ENCODE results near the gene EHBP1.
"Not testable (repeated sequence)": the region's sequence is repeated elsewhere in the genome, so short reads cannot be mapped to it uniquely, and the experiment has no call there.

The EHBP1 gene

DNA sequence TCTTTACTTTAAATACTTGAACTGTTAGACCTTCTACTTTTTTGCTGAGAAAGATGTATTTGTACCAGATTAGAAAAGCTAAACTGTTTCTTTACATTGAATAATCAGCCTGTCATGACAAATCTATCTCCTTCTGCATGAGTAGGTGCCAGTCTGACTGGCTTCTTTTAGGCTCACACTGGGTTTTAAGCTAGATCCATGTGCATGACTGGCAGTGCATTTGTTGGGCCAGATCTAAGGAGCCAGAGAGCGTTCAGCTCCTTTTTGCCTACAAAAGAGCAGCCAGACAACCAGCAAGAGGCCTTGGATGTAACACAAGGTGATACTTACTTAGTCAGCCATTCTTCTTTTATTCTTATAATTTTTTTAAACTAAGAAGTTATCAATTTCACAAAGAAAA lies 263.2 kb downstream of the EHBP1 start:
- no peak for DNase-seq

DNA sequence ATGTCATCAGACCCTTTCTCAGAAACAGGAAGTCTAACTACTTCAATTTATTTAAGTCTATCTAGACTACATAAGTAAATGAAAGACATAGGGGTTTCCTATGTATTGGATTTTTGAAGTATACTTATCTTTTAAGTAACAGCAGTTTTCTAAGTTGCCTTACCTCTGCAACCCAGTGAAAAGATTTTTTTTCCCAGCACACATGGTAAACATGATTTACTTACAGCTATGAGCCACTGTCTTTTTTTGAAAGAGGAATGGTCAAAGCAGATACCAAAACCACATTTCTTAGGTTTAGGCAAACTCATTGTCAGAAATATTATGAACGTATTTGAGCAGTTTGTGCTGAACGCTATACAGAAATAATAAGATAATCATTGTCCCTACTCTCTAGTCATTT lies 266.4 kb downstream of the EHBP1 start:
- DNase-seq: no peak

DNA sequence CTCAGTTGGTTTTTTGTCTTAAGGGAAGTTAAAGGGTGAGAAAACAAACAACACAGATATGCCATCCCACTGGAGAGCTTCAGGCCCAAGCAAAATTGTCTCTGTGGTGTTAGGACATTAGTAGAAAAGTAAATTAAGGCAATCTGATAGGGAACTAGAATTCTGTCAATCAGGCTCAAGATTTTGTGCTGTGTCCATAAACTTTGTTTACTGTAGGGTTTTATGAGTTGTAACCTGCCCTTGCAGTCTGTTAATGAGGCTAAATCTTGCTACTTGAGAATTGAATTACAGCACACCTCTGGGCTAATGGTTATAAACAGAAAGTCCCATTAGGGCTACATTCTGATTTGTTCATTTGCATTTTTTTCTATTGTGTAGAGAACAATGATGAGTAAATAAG lies 267.1 kb downstream of the EHBP1 start:
- no peak for DNase-seq

DNA sequence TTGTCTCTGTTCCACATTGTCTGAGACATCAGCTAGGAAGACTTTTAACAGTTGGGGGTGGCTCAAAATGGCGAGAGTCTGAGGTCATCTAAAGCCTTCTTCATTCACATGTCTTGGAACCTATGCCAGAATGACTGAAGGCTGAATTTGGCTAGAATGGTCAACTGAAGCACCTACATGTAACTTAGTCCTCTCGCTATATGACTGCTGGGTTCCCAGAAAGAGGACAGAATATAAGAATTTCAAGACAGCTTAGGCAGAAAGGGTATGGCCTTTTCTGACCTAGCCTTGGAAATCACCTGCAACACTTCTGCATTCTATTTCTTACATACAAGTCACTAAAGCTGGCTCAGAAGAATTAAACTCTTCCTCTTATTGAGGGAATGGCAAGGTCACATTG lies 269.5 kb downstream of the EHBP1 start:
- DNase-seq: no peak

DNA sequence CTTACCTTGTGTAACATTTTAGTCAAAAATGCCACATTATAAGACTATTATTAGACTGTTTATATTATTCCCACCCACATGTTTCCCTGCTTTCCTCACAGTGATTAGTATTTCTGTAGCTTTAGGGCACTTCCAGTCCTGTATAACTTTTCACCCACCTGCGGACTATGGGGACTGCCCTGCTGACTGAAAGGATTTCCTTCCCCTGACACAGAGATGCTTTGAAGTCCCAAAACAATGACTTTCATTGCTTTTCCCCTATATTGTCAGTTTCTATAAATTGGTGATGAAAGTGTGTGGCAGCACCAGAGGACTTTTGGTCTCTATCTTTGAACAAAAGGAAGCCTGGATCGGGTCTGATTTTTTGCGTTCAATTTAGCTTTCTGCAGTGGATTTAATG lies 286.1 kb downstream of the EHBP1 start:
- DNase-seq: no peak

DNA sequence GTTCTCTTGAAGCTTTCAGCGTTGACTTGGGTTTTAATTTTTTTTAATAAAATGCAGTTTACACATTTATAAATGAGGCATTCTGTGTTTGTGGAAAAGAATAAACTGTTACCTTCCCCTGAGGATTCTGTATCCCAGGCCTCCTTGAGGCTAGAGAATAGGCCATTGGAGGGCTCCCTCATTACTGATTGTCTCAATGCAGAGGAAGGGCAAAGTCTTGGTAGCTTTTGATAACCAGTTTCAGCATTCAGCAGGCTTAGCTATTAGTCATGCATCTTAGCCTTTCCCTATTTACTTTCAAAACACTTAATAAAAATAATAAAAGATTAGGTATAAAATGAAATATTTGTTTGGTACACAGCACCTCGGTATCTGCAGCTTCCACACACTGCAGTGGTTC lies 287.0 kb downstream of the EHBP1 start:
- no peak for DNase-seq

DNA sequence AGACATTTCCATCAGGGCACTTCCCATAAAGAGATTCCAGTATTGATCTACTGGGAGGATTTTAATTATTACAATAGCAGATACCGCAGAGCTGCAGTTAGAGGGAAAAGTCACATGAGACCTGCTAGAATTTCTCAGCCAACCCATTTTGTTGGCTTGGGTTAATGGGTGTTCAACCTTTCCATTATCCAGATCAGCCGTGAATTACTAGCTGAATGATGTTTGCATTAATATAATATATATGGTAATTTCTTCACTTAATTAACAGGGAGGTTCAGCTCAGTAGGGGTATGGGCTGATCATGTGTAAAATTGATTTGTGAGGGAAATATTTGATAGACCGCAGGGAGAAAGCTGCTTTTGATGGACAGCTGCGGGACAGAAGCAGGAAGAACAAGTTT lies 288.7 kb downstream of the EHBP1 start:
- no peak for DNase-seq

DNA sequence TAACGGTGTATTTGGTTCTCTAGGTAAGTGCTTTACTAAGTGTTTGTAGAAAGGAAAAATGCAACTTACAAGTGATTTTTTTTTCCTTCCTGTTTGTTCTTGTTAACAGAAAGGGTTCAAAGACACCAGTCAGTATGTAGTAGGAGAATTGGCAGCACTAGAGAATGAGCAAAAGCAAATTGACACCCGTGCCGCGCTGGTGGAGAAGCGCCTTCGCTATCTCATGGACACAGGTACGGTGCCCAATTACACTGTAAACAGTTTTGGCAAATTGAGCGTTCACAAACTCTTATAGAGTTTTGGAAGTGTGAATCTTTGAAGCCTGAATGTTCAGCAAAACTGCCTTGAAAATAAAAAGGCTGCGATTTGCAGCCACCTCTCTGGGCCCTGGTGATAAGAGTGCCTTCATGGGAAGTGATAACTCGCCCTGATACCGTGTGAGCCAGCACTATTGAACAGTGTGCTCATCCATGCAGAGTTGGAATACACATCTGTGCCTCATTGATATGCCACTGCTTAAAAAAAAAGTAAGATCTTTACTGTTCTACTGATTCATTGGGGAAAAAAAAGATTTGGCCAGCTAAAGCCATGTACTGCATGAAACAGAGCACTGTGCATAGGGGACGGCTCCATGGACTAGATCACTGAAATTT lies 291.1 kb downstream of the EHBP1 start:
- no peak for DNase-seq

DNA sequence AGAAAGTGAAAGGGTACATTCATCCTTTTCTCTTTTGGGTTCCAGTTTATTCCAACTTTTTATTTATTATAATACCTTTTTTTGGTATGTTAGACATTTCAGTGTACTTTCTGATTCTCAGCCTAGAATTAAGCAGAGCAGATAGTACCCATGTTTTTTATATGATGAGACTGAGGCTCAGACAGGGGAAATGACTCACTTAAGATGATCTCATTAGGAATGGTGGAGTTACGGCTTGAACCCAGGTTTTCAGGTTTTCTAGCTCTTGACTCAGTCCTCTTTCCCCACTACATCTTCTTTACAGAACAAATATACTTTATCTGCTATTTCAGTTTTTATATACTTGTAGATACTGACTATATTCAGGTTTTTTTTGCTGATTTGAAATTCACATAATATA lies 293.4 kb downstream of the EHBP1 start:
- DNase-seq: no peak

DNA sequence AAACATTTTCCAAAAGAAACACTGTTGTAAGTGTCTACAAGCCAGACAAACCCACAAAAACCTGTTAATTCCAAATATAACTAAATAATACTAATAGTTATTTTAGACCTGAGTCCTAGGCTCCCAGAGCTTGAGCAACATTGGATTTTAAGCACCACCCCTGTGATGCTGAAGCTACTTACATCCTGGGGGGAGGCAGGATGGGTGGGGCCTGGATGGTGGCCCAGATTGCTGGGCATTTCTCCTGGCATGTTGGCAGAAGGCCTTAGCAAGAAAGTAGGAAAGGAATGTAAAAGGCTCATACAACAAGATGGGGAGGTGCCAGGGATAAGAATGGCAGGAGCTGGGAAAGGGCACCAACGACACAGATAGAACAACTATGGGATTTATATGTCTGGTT lies 294.4 kb downstream of the EHBP1 start:
- no peak for DNase-seq

DNA sequence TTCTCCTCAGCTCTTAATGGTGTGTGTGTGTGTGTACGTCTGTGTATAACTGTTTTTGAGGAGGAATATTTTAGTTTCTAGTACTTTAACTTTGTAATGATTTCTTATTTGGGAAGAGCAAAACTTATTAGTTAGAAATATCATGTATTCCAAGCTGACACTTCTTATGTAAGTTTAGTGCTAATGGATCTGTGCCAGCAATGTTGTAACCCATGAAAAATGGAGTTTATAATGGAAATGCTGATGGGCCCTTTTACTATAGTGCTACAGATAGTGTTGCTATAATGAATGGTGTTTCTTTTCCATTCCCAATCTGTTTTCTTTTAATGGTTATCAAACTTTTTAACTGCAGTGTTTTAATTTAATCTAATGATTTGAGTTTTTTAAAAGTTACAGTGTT lies 295.3 kb downstream of the EHBP1 start:
- no peak for DNase-seq

DNA sequence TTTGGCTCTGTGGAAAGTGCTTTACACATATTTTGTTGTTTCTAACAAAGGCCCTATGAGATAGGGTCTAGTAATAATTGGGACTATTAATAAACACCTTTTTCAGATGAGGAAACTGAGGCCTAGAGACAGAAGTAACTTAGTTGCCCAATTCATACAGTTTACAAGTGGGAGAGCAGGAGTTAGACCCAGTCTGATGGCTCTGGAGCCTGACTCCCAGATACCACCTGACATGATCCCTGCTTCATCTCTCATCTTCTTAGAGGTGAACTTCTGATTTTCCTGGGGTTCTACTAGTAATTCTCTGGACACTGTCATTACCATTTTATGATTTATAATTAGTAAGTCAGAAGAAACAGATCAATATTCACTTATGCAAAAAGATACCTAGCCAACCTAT lies 296.1 kb downstream of the EHBP1 start:
- DNase-seq: no peak

DNA sequence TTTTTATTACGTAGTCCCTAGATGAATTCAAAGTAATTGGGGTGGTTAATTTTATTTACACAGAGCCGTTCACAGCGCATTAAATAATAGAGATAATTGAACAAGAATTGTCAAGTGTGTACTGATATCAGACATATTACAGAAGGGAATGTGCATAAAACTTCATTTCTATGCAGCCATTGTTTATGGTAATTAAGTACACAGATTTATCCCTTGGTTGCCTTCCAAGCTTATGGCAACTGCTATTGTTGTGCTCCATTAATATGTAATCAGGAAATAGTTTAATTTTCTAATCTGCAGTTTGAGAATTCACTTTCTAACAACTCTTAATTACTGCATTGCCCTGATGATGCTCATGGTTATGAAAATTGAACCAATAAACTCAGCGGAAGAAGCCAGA lies 297.8 kb downstream of the EHBP1 start:
- DNase-seq: no peak

DNA sequence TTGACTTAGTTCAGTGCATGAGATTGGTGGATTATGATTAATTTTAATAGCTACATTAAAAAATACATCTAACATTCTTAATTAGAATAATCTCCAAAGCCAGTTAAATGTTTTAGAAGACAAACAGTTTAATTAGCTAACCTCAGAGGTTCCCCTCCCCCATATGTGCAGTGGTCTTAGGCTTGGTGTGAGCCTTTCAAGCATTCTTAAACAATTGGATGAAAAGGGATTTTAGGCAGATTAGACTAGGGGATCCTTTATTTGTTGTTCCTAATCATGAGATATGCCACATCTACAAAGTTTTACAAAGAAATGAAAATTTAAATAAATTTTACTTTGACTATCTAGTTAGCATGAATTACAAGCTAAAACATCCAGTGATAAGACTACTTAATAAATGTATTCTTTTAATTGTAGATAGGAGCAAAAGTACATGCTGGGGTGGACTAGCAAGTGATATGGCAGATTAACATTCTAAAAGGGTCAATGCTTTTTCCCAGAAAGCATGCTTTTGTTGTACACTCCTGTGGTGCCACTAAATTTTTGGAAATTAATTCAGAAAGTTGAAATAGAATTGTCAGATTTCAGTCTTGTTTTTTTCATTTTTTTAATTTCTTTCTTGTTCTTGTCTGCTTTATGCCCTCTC lies 302.4 kb downstream of the EHBP1 start:
- DNase-seq: no peak

DNA sequence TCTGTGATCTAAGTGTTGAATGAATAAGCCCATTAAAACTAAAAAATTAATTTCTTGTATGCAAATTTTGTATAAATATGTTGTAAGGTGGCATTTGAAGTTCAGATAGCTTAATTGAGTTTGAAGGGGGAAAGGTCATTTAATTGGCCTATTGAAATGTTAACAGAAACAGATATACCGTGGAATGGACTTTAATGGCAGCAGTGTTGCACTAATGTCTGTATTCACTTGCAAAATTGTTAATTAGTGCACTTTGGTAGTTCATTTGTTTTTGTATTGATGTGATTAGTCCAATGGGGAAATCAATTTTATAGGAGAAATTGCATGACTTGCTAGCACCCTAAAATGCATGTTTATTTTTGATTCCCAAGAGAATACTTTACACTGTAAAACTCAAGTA lies 303.3 kb downstream of the EHBP1 start:
- DNase-seq: no peak

DNA sequence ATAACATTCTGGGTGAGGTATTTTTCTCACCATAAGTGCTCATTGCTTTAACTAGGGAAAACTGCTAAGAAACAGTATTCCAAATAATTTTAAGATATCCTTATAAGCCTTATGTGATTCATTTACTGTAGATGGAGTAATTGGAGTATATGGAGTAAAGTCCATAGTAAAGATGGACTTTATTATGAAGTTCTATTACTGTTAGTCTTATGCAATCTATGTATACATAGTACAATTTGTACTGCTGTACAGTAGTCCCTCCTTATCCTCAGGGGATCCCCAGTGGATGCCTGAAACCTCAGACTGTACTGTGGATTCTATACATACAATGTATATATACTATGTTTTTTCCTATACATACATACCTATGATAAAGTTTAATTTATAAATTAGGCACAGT lies 304.0 kb downstream of the EHBP1 start:
- no peak for DNase-seq

DNA sequence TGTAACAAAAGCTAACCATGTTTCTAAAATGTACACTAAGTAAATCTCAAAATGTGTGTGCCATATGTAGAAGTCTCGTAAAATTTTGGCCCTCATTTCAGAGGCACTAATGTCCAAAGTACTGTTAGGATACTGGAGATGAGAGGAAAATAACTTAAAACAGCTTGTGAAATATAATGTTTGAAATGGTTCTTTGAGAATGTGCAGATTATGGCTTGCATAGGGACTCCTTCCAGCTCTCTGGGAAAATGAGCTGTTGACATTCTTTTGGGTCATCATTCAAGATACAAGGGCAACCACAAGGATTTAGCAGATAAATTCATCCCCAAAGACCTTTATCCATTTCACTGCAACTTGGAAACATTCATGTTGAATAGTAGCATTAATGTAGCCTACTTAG lies 307.0 kb downstream of the EHBP1 start:
- no peak for DNase-seq

DNA sequence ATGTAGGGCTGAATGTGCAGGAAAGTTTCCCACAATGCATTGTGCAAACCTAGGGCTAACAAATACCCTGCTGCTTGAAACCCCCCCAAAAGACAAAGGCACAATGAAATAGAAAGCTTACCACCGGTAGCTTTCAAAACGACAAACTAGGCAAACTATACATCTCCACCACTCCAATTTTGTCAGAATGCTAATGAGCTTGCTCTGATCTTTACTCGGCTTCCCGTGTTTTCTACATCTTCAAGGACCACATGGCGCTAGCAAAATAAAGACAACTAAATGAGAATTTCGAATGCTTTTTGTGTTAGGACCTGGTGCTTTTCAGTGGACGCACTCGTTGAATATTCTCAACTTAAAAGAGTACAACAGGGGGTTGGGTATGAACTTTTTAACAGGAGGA lies 307.9 kb downstream of the EHBP1 start:
- no peak for DNase-seq

DNA sequence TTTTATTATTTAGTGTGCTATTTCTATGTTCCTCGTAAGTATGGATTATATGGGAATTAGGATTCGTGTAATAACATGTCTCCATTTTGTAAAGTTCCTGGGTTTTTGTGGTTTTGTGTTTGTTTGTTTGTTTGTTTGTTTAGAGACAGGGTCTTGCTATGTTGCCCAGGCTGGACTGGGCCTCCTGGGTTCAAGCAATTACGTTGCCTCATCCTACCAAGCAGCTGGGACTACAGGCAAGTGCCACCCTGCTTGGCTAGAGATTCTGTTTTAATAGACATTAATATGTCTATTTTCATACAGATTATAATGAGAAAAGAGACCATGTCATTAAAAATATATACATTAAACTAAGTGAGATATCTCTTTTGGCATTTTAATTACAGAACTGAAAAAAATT lies 309.9 kb downstream of the EHBP1 start:
- no peak for DNase-seq

DNA sequence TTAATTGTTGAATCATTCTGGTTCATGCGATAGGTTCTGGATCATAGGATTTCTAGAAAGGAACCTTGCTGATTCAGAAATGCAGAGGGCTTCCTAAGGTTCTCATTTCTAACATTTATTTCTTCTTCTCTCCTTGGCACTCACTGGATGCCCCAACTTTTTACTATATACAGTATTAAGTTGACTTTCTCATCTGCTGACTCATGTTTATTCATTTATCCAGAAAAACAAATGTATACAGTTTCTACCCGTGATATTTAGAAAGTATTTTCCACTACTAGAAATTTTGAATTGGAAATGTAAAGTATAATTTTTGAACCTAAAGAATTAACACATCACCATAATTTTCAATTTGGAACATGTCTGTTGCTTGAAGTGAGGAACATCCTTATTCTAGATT lies 312.9 kb downstream of the EHBP1 start:
- no peak for DNase-seq

DNA sequence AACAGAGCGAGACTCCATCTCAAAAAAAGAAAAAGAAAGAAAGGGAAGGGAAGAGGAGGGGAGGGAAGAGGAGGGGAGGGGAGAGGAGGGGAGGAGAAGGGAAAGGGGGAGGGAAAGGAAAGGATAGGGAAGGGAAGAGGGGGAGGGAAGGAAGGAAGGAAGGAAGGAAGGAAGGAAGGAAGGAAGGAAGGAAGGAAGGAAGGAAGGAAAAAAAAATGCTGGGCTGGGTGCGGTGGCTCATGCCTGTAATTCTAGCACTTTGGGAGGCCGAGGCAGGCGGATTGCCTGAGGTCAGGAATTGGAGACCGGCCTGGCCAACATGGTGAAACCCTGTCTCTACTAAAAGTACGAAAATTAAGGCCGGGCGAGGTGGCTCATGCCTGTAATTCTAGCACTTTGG lies 314.2 kb downstream of the EHBP1 start:
- DNase-seq: not testable (repeated sequence)

DNA sequence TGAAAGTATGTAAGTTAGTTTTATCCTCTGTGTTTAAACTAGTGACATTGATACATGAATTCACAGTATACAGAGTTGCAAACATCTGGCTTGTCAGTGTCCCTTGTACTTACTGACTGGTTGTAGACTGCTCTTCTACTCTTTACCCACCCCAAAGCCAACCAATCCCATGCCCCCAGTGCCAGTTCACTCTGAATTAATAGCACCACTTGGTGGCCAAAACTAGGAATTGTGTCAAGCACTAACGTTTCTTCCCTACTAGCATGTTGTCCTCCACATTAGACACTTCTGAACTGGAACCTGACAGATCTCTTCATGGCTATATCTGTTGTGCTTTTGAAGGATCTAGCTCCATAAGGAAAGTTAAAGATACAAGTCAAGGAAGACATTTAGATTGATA lies 317.9 kb downstream of the EHBP1 start:
- DNase-seq: no peak

DNA sequence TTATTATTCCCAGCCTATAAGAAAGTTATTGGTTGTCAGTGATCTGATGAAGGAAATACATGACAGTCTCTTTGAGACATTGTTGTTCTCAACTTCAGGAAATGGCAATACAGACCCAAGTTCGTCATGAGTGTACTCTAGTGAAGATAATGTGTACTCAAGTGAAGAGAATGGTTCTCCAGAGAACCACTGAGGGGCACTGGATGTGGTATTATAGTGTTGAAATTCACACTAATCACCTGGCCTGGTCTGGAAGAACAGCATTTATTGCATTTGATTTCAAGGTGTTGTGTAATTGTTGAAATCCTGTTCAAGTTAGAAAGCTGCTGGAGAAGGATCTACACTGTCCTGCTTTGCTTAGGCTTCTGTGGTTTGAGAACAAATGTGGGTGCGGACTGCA lies 321.7 kb downstream of the EHBP1 start:
- DNase-seq: no peak

DNA sequence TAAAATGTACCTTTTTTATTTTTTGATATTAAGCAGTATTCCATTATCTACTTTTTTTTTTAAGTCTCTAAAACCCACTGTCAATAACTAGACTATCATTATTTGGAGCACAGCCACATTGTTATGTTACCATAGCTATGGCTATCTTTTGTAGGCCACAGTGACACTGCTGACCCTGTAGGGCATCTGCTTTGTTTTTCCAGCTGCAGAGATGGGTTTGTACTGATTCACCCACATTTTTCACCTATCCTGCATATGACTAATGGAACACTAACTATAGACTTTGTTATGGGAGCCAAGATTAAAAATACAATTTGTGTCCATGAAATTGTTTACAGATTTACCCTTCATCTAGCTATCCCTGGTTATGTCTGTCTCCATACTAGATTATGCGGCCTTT lies 323.5 kb downstream of the EHBP1 start:
- no peak for DNase-seq

DNA sequence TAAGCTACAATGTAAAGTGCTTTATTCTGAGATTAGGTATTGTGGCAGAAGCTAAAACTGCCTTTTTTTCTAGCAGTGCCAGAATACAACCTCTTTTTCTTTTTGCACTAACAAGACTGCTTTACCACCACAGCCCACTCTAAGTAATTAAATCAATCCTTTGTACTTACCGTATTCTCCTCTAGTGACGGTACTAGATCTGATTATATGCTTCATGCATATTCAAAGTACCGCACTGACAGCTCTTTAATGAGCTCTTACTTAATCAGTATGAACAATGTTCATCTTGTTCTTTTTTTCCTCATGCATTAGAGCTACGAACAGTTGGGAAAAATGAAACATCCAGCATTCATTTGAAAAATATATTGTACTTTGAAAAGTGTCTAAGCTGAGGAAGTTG lies 329.0 kb downstream of the EHBP1 start:
- no peak for DNase-seq

Data from activated CD4-positive, alpha-beta T cell treated with anti-CD3 and anti-CD28 coated beads for 4 hours (primary cell).